ENCODE measurements around the gene C16orf74. TPM values are rescaled to one million over a fixed set of nuclear protein-coding genes. Genes with fewer than 3 reads are reported as not detected.

Gene C16orf74
- total and polyA plus RNA-seq, 2 of the 13 experiments (the other 11 are each of a cell fraction or from before 2014, with no cell fraction given) = 0.13 to 0.29 TPM

GRCh38 chr16:85728879-85729278 is 22.0 kb downstream of the C16orf74 start (continued):
- TF ChIP-seq CTCF (CRISPR knock-in tag; IDR thresholded peaks at IDR 0.05) (peak; percentile 44; the same call in 1 of the 2 replicates), NR2F6 (IDR thresholded peaks at IDR 0.05) (no peak), NR2F6 (CRISPR knock-in tag; IDR thresholded peaks at IDR 0.05) (no peak), HNRNPL (IDR thresholded peaks at IDR 0.05; ENCODE audit: low read depth, low read length) (0 out of 2 replicates have a peak, but pooled peaks have one; percentile 50), ZNF619 (CRISPR knock-in tag; IDR thresholded peaks at IDR 0.05) (no peak), YEATS2 (CRISPR knock-in tag; IDR thresholded peaks at IDR 0.05; ENCODE audit: borderline replicate concordance) (no peak), SNAPC2 (CRISPR knock-in tag; IDR thresholded peaks at IDR 0.05) (no peak)

- intact Hi-C loops (cut with micrococcal nuclease; ENCODE audit: unreplicated experiment) (no loop called here), in situ Hi-C loops (cut with HindIII; ENCODE audit: extremely low pct_ligation_motif_present, low pct_unique_long_range_greater_than_20kb) (no loop called here)
- POLR2A ChIA-PET = interaction anchor here (0.6 kb wide), 1 partner anchor 121 kb away, joined by 3 read pairs; no protein-coding TSS in a partner anchor
- peaks cover 17% of the 10 kb centered on the region for H3K4me1 ChIP-seq (ENCODE audit: insufficient read depth, low read length)
- DNase-seq (ENCODE audit: low spot score) (no peak), ATAC-seq (no peak), FAIRE-seq (no peak)
- no TSS peak for BruUV-seq (replicated peaks)
- 80% methylated on average over 8 of the region's 12 CpGs for WGBS (ENCODE audit: low lambda C conversion rate)
- H3K27me3 ChIP-seq (ENCODE audit: control insufficient read depth in 1 of 2, insufficient read depth in 2 of 2, low read length in 2 of 2) = peaks cover 0 to 9% of the 10 kb centered on the region in 2 experiments; a peak in 3 of 5 replicates
- no peaks in the 10 kb centered on the region for H4K20me1 ChIP-seq (ENCODE audit: insufficient read depth, low read length)
- no peaks in the 10 kb centered on the region for H3K9me3 ChIP-seq (ENCODE audit: low read length)
- TF ChIP-seq PHF5A (CRISPR knock-in tag; IDR thresholded peaks at IDR 0.05; ENCODE audit: low read depth, unreplicated experiment) (no peak), SNAPC5 (CRISPR knock-in tag; IDR thresholded peaks at IDR 0.05; ENCODE audit: borderline replicate concordance) (no peak), FOXA3 (CRISPR knock-in tag; IDR thresholded peaks at IDR 0.05) (no peak), ATF6 (CRISPR knock-in tag; conservative IDR thresholded peaks at IDR 0.05) (no peak), ZSCAN31 (CRISPR knock-in tag; IDR thresholded peaks at IDR 0.05; ENCODE audit: low read depth) (no peak), MTA1 (CRISPR knock-in tag; IDR thresholded peaks at IDR 0.05; ENCODE audit: borderline replicate concordance) (no peak), ZSCAN25 (CRISPR knock-in tag; IDR thresholded peaks at IDR 0.05) (no peak), SMAD3 (CRISPR knock-in tag; IDR thresholded peaks at IDR 0.05) (no peak), ZNF672 (CRISPR knock-in tag; IDR thresholded peaks at IDR 0.05) (no peak), NFKBIZ (CRISPR knock-in tag; IDR thresholded peaks at IDR 0.05) (no peak), ZMAT3 (CRISPR knock-in tag; conservative IDR thresholded peaks at IDR 0.05) (no peak), RELA (CRISPR knock-in tag; IDR thresholded peaks at IDR 0.05) (no peak), MTA3 (CRISPR knock-in tag; IDR thresholded peaks at IDR 0.05) (no peak)
- TF ChIP-seq, protein P1, sequence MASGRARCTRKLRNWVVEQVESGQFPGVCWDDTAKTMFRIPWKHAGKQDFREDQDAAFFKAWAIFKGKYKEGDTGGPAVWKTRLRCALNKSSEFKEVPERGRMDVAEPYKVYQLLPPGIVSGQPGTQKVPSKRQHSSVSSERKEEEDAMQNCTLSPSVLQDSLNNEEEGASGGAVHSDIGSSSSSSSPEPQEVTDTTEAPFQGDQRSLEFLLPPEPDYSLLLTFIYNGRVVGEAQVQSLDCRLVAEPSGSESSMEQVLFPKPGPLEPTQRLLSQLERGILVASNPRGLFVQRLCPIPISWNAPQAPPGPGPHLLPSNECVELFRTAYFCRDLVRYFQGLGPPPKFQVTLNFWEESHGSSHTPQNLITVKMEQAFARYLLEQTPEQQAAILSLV (CRISPR knock-in tag; IDR thresholded peaks at IDR 0.05; ENCODE audit: borderline replicate concordance) = no peak
- CTCF ChIA-PET (ENCODE audit: low intra/inter-chr PET ratio, low total read pairs) = no interaction called here
- no peaks in the 10 kb centered on the region for H3K36me3 ChIP-seq (replicated peaks in 1 of 2; ENCODE audit: control insufficient read depth in 1 of 2, insufficient read depth in 2 of 2, low read length in 2 of 2)
- H3K27ac ChIP-seq (ENCODE audit: extremely low read length, insufficient read depth, low read length) = no peak overlapping the region
- no peak overlapping the region for H3K4me2 ChIP-seq (ENCODE audit: low read depth, low read length)
- H2AFZ ChIP-seq (ENCODE audit: low read length) = no peak overlapping the region
- no peak overlapping the region for H3K9ac ChIP-seq (ENCODE audit: insufficient read depth, low read depth, low read length)
- no peak overlapping the region for H3K4me3 ChIP-seq (replicated peaks in 1 of 3; ENCODE audit: insufficient read depth in 1 of 3, low read depth in 2 of 3, low read length in 3 of 3)
- H3K79me2 ChIP-seq (ENCODE audit: insufficient read depth, low read length) = no peaks in the 10 kb centered on the region
Measured at GRCh38 chr16:85724936-85725335, 26.0 kb downstream of the C16orf74 start.
